ENCODE measurements around the gene TXNRD1. TPM values are rescaled to one million over a fixed set of nuclear protein-coding genes. Genes with fewer than 3 reads are reported as not detected.

TXNRD1 gene
- total RNA-seq, 4 donors from 2014 or later, result 23.4 to 43.2 (median 35.6) TPM

DNA sequence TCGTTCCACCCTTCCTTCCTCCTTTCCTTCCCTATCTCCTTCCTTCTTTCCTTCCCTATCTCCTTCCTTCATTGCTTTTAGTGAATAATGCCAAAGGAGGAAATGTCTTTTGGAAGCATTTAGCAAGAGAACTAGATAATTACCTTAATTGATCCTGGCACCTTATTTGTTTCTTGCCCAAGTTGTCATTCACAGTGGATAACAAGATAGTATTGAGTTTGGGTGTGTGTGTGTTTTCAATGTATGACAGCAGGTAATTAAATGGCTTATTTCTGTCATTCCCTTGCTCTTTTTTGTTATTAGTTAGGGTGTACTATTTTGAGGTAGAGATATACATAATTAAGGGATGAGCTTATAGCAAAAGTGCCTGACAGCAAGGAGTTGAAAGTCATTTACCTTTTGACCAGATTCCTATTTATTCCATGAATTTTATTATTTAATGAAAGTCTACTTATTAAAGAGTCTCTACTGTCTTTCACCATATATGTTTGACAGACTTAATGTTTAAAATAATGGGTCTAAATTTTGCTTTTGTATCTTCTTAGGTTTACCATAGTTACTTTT, 118.2 kb downstream of the TXNRD1 start:
- 56% methylated on average over 1 of the region's 1 CpG for WGBS, 2 donors
- H3K4me3 ChIP-seq (ENCODE audit: low read depth, poor library complexity, severe bottlenecking), result no peak overlapping the region
- no peak for DNase-seq (ENCODE audit: low spot score in 2 of 2)
- intact Hi-C loops (cut with DNase I; ENCODE audit: low total_unique reads), result no loop called here
- TF ChIP-seq, protein P1, sequence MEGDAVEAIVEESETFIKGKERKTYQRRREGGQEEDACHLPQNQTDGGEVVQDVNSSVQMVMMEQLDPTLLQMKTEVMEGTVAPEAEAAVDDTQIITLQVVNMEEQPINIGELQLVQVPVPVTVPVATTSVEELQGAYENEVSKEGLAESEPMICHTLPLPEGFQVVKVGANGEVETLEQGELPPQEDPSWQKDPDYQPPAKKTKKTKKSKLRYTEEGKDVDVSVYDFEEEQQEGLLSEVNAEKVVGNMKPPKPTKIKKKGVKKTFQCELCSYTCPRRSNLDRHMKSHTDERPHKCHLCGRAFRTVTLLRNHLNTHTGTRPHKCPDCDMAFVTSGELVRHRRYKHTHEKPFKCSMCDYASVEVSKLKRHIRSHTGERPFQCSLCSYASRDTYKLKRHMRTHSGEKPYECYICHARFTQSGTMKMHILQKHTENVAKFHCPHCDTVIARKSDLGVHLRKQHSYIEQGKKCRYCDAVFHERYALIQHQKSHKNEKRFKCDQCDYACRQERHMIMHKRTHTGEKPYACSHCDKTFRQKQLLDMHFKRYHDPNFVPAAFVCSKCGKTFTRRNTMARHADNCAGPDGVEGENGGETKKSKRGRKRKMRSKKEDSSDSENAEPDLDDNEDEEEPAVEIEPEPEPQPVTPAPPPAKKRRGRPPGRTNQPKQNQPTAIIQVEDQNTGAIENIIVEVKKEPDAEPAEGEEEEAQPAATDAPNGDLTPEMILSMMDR (IDR thresholded peaks at IDR 0.05), result no peak
- TF ChIP-seq POLR2A (IDR thresholded peaks at IDR 0.05), result no peak

DNA sequence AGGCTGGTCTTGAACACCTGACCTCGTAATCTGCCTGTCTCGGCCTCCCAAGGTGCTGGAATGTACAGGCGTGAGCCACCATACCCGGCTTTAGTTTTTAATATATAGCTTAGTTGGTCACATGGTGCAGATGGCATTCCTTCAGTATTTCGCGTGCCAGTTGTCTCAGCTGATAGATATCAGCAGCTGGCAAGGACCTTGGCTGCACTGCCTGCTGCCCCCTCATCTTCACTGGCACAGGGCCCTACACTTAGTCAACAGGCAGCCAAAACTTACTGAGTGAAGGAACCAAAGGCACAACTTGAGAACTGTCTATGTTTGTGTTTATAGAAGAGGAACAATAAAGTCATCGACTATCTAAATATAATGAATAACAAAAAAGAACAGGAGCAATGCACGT, 119.0 kb downstream of the TXNRD1 start:
- 83% methylated on average over 8 of the region's 8 CpGs for WGBS, 2 donors
- TF ChIP-seq POLR2A (IDR thresholded peaks at IDR 0.05), result no peak
- TF ChIP-seq, protein P1 (IDR thresholded peaks at IDR 0.05), result no peak
- no peak for DNase-seq (ENCODE audit: low spot score in 2 of 2)
- intact Hi-C loops (cut with DNase I; ENCODE audit: low total_unique reads), result no loop called here
- H3K4me3 ChIP-seq (ENCODE audit: low read depth, poor library complexity, severe bottlenecking), result no peak overlapping the region

DNA sequence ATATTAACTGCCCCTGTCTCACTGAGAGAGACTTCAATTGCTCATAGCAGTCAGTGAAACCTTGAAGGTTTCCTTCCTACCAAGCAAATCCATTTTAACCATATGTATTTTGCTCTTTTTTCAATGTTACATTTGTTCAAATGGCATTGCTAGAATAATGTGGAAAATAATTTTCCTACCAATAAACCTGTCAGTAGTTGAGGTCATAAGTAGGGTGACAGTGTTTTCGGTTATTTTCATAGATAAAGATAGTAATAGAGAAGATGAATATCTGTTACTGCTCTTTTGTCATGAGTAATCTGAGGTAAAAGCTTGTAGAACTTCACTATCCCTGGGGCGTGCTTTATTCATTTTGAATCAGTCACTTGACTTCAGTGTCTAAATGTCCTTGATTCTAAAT, 120.5 kb downstream of the TXNRD1 start:
- intact Hi-C loops (cut with DNase I; ENCODE audit: low total_unique reads), result no loop called here
- no peak for TF ChIP-seq POLR2A (IDR thresholded peaks at IDR 0.05)
- TF ChIP-seq, protein P1 (IDR thresholded peaks at IDR 0.05), result no peak
- WGBS, 2 donors, result 90 to 91% methylated on average over 2 of the region's 2 CpGs
- no peak for DNase-seq (ENCODE audit: low spot score in 2 of 2)
- H3K4me3 ChIP-seq (ENCODE audit: low read depth, poor library complexity, severe bottlenecking), result no peak overlapping the region

DNA sequence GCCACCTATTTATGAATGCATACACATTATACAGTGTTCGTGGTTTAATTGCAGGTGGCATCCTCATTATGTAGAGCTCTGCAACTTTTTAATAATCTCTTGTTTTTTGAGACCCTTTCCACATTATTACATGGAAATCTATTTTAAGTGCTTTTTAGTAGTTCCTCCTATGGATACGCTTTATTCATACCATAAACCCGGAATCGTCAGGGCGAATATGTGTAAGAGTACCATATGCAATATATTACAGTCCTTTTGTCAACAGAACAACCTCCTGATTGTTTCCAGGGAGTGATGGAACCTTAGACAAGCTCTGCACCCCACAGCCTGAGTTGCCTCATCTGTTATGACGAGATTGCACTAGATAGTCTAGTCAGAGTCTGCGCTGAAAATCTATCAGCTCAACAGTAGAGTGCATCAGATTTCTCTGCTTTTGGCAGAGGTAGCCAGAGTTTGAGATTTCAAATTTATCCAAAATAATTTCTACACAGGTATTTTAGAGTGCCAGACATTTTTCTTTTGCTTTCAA, 121.5 kb downstream of the TXNRD1 start:
- TF ChIP-seq, protein P1 (IDR thresholded peaks at IDR 0.05), result no peak
- TF ChIP-seq POLR2A (IDR thresholded peaks at IDR 0.05), result no peak
- 85 to 95% methylated on average over 7 of the region's 7 CpGs for WGBS, 2 donors
- no peak for DNase-seq (ENCODE audit: low spot score in 2 of 2)
- intact Hi-C loops (cut with DNase I; ENCODE audit: low total_unique reads), result no loop called here
- H3K4me3 ChIP-seq (ENCODE audit: low read depth, poor library complexity, severe bottlenecking), result no peak overlapping the region

DNA sequence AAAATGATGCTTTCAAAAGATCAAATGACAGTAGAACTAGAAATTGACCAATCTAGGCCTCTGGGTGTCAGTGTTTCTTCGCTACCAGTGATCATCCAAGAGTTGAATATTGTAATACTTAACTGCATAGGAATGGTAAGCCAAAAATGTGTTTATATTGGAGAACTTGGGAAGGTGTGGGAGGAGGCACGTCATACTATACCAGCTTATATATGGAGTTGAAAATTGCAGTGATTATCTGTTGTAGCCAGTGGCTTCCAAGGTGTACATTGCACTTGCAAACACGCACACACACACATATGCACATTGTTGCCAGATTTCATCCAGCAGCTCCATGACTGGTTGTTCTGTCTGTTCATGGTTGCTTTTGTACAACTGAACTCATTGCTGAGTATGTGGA, 124.1 kb downstream of the TXNRD1 start:
- WGBS, 2 donors, result 83 to 85% methylated on average over 3 of the region's 3 CpGs
- TF ChIP-seq POLR2A (IDR thresholded peaks at IDR 0.05), result no peak
- TF ChIP-seq, protein P1 (IDR thresholded peaks at IDR 0.05), result no peak
- intact Hi-C loops (cut with DNase I; ENCODE audit: low total_unique reads), result no loop called here
- H3K4me3 ChIP-seq (ENCODE audit: low read depth, poor library complexity, severe bottlenecking), result no peak overlapping the region
- no peak for DNase-seq (ENCODE audit: low spot score in 2 of 2)

DNA sequence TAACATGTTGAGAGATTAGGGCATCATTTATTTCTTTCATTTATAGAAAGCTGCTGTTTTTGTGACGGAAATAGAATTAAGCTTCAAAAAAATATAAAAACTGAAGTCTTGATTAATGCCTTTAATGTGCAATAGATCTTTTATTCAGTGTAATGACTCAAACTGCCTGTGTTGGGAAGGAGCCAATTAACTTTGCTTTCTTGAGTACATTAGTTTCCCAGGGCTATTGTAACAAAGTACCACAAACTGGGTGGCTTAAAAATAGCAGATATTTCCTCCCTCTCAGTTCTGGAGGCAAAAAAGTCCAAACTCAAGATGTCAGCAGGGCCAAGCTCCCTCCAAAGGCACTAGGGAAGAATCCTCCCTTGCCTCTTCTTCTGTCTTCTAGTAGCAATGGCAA, 124.6 kb downstream of the TXNRD1 start:
- TF ChIP-seq POLR2A (IDR thresholded peaks at IDR 0.05), result no peak
- TF ChIP-seq, protein P1 (IDR thresholded peaks at IDR 0.05), result no peak
- DNase-seq (ENCODE audit: low spot score in 2 of 2), result no peak
- no peak overlapping the region for H3K4me3 ChIP-seq (ENCODE audit: low read depth, poor library complexity, severe bottlenecking)
- 74 to 76% methylated on average over 1 of the region's 1 CpG for WGBS, 2 donors
- intact Hi-C loops (cut with DNase I; ENCODE audit: low total_unique reads), result no loop called here

Data from lower leg skin (tissue), 4 donors.